WTC11 (cell line): ENCODE data around the gene ZNF107. TPM values are rescaled to one million over a fixed set of nuclear protein-coding genes. Genes with fewer than 3 reads are reported as not detected.

Source experiments
- ATAC-seq: fragments of 200-7000 bp; cut with Tn5 transposase; 2 replicates; pipeline ENCODE4 v1.10.0; 2021; ENCODE audit warnings: mild to moderate bottlenecking, moderate library complexity
- CTCF ChIA-PET: fragments of 300-600 bp; sonication (Branson Sonifier 250); formaldehyde crosslinking; loops from one replicate; lab custom pipeline; 2021; ENCODE audit warnings: antibody characterized with exemption; lab: Charles Lee
- POLR2A ChIA-PET: fragments of 350-600 bp; sonication (Branson Sonifier 250); formaldehyde crosslinking; loops from one replicate; lab custom pipeline; 2021; ENCODE audit warnings: antibody characterized with exemption; lab: Charles Lee
- DNase-seq: peaks from one replicate; pipeline ENCODE4 v3.0.0; 2021; ENCODE audit warnings: low spot score
- H3K27ac Mint-ChIP-seq: 2 replicates; pipeline ENCODE4 v1.8.0; 2021; ENCODE audit warnings: mixed read lengths
- H3K27me3 Mint-ChIP-seq: 2 replicates; pipeline ENCODE4 v1.8.0; 2021; ENCODE audit warnings: low read depth, mild to moderate bottlenecking, moderate library complexity, mixed read lengths
- H3K36me3 Mint-ChIP-seq: 2 replicates; pipeline ENCODE4 v1.8.0; 2021; ENCODE audit warnings: mixed read lengths
- H3K4me1 Mint-ChIP-seq: 2 replicates; pipeline ENCODE4 v1.8.0; 2022; ENCODE audit warnings: mixed read lengths
- H3K4me3 Mint-ChIP-seq: 2 replicates; pipeline ENCODE4 v1.8.0; 2021; ENCODE audit warnings: mild to moderate bottlenecking, moderate library complexity, mixed read lengths
- H3K9me3 Mint-ChIP-seq: 2 replicates; pipeline ENCODE4 v1.8.0; 2021; ENCODE audit warnings: mixed read lengths
- ELF4 ChIP-seq: sonication (generic); formaldehyde crosslinking; IDR thresholded peaks from 2 replicates; pipeline ENCODE4 v1.8.1; 2022; ENCODE audit warnings: low read depth, mild to moderate bottlenecking, moderate library complexity, missing genetic modification reagents
- ESRRA ChIP-seq: sonication (generic); formaldehyde crosslinking; IDR thresholded peaks from 2 replicates; pipeline ENCODE4 v1.8.1; 2022; ENCODE audit warnings: mild to moderate bottlenecking, missing genetic modification reagents, borderline replicate concordance
- GTF2I ChIP-seq: fragments of 250-450 bp; sonication (Bioruptor Pico); conservative IDR thresholded peaks from 2 replicates; pipeline ENCODE4 v1.4.0; 2021; ENCODE audit warnings: mild to moderate bottlenecking
- IRF2 ChIP-seq: sonication (generic); formaldehyde crosslinking; IDR thresholded peaks from 2 replicates; pipeline ENCODE4 v1.8.0; 2022; ENCODE audit warnings: low read depth, missing genetic modification reagents, borderline replicate concordance
- JAZF1 ChIP-seq: fragments of 250-450 bp; sonication (Bioruptor Pico); IDR thresholded peaks from 2 replicates; pipeline ENCODE4 v1.9.0; 2021; ENCODE audit warnings: moderate library complexity, mild to moderate bottlenecking, inconsistent platforms
- MAX ChIP-seq: sonication (generic); formaldehyde crosslinking; IDR thresholded peaks from 2 replicates; pipeline ENCODE4 v1.8.0; 2022; ENCODE audit warnings: mild to moderate bottlenecking, missing genetic modification reagents
- NR2C2 ChIP-seq: sonication (generic); formaldehyde crosslinking; IDR thresholded peaks from 2 replicates; pipeline ENCODE4 v1.8.0; 2022; ENCODE audit warnings: mild to moderate bottlenecking, missing genetic modification reagents
- SMAD3 ChIP-seq: sonication (generic); formaldehyde crosslinking; IDR thresholded peaks from 2 replicates; pipeline ENCODE4 v1.8.0; 2022; ENCODE audit warnings: missing genetic modification reagents, mild to moderate bottlenecking, borderline replicate concordance
- STAT6 ChIP-seq: sonication (generic); formaldehyde crosslinking; conservative IDR thresholded peaks from 2 replicates; pipeline ENCODE4 v1.8.1; 2023; ENCODE audit warnings: mild to moderate bottlenecking, low read depth, missing genetic modification reagents, moderate library complexity
- TEAD1 ChIP-seq: sonication (generic); formaldehyde crosslinking; IDR thresholded peaks from 2 replicates; pipeline ENCODE4 v1.8.0; 2022; ENCODE audit warnings: mild to moderate bottlenecking, missing genetic modification reagents
- ZBTB43 ChIP-seq: sonication (generic); formaldehyde crosslinking; IDR thresholded peaks from 2 replicates; pipeline ENCODE4 v1.8.1; 2023; ENCODE audit warnings: mild to moderate bottlenecking, missing genetic modification reagents
- ZNF263 ChIP-seq: sonication (generic); formaldehyde crosslinking; IDR thresholded peaks from 2 replicates; pipeline ENCODE4 v1.8.1; 2022; ENCODE audit warnings: low read depth, mild to moderate bottlenecking, moderate library complexity, missing genetic modification reagents
- ZNF281 ChIP-seq: sonication (generic); formaldehyde crosslinking; IDR thresholded peaks from 2 replicates; pipeline ENCODE4 v1.8.0; 2023; ENCODE audit warnings: mild to moderate bottlenecking, missing genetic modification reagents
- ZNF512 ChIP-seq: sonication (generic); formaldehyde crosslinking; IDR thresholded peaks from 2 replicates; pipeline ENCODE4 v1.8.1; 2022; ENCODE audit warnings: missing genetic modification reagents, borderline replicate concordance
- ZNF532 ChIP-seq: fragments of 250-450 bp; sonication (Bioruptor Pico); IDR thresholded peaks from 2 replicates; pipeline ENCODE4 v1.9.0; 2021; ENCODE audit warnings: mild to moderate bottlenecking, borderline replicate concordance
- total RNA-seq: library from RNA; stranded (reverse); gene quantifications from 3 replicates; pipeline ENCODE4 v1.2.3, GENCODE V29; 2021
- TF ChIP-seq, protein P1 (sequence below): sonication (generic); formaldehyde crosslinking; IDR thresholded peaks from 2 replicates; pipeline ENCODE4 v1.8.1; 2023; ENCODE audit warnings: mild to moderate bottlenecking, missing genetic modification reagents, borderline replicate concordance
- TF ChIP-seq, protein P2 (sequence below): fragments of 250-450 bp; sonication (Bioruptor Pico); IDR thresholded peaks from 2 replicates; pipeline ENCODE4 v1.9.0; 2021; ENCODE audit warnings: moderate library complexity, mild to moderate bottlenecking, inconsistent platforms, borderline replicate concordance
- TF ChIP-seq, protein P3 (sequence below): sonication (generic); formaldehyde crosslinking; conservative IDR thresholded peaks from 2 replicates; pipeline ENCODE4 v1.8.1; 2022; ENCODE audit warnings: mild to moderate bottlenecking, missing genetic modification reagents

Gene ZNF107
- total RNA-seq, 1 experiment from 2014 or later, result 14.7 TPM

DNA sequence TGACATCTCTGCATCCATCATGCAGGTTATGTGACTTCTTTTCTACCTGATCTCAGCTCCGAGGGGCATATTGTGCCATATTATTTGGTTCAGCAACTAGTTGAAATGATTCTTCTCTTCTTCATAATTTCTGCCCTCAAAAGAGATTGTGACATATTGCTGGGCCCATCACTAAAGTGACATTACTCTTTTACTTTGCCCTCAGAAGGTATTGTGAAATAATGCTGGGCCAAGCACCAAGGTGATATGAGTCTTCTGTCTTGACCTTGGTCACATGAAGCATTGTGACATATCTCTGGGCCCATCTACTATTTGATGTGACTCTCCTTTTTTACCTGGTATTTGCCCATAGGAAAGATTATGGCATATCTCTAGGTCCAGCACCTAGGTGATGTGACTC is 33.9 kb upstream of the ZNF107 start:
- CTCF ChIA-PET, result no interaction called here
- no peak for DNase-seq
- TF ChIP-seq ZNF532 (CRISPR knock-in tag) (no peak), ELF4 (no peak), ESRRA (no peak), SMAD3 (CRISPR knock-in tag) (no peak), ZBTB43 (CRISPR knock-in tag) (no peak), JAZF1 (CRISPR knock-in tag) (no peak), IRF2 (CRISPR knock-in tag) (no peak), STAT6 (CRISPR knock-in tag) (no peak), NR2C2 (CRISPR knock-in tag) (no peak), MAX (CRISPR knock-in tag) (no peak), GTF2I (no peak), ZNF512 (no peak), ZNF281 (CRISPR knock-in tag) (no peak), TEAD1 (CRISPR knock-in tag) (no peak), ZNF263 (CRISPR knock-in tag) (no peak)
- TF ChIP-seq, protein P1, sequence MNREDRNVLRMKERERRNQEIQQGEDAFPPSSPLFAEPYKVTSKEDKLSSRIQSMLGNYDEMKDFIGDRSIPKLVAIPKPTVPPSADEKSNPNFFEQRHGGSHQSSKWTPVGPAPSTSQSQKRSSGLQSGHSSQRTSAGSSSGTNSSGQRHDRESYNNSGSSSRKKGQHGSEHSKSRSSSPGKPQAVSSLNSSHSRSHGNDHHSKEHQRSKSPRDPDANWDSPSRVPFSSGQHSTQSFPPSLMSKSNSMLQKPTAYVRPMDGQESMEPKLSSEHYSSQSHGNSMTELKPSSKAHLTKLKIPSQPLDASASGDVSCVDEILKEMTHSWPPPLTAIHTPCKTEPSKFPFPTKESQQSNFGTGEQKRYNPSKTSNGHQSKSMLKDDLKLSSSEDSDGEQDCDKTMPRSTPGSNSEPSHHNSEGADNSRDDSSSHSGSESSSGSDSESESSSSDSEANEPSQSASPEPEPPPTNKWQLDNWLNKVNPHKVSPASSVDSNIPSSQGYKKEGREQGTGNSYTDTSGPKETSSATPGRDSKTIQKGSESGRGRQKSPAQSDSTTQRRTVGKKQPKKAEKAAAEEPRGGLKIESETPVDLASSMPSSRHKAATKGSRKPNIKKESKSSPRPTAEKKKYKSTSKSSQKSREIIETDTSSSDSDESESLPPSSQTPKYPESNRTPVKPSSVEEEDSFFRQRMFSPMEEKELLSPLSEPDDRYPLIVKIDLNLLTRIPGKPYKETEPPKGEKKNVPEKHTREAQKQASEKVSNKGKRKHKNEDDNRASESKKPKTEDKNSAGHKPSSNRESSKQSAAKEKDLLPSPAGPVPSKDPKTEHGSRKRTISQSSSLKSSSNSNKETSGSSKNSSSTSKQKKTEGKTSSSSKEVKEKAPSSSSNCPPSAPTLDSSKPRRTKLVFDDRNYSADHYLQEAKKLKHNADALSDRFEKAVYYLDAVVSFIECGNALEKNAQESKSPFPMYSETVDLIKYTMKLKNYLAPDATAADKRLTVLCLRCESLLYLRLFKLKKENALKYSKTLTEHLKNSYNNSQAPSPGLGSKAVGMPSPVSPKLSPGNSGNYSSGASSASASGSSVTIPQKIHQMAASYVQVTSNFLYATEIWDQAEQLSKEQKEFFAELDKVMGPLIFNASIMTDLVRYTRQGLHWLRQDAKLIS (CRISPR knock-in tag), result no peak
- TF ChIP-seq, protein P2, sequence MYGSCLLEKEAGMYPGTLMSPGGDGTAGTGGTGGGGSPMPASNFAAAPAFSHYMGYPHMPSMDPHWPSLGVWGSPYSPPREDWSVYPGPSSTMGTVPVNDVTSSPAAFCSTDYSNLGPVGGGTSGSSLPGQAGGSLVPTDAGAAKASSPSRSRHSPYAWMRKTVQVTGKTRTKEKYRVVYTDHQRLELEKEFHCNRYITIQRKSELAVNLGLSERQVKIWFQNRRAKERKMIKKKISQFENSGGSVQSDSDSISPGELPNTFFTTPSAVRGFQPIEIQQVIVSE (CRISPR knock-in tag), result no peak
- TF ChIP-seq, protein P3, sequence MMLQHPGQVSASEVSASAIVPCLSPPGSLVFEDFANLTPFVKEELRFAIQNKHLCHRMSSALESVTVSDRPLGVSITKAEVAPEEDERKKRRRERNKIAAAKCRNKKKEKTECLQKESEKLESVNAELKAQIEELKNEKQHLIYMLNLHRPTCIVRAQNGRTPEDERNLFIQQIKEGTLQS (CRISPR knock-in tag), result no peak

More for the DNA sequence above, 33.9 kb upstream of the ZNF107 start:
- peaks cover 18% of the 10 kb centered on the region for H3K9me3 Mint-ChIP-seq
- H3K4me3 Mint-ChIP-seq, result no peak overlapping the region
- H3K27me3 Mint-ChIP-seq, result peaks cover 11% of the 10 kb centered on the region
- no peak overlapping the region for H3K27ac Mint-ChIP-seq
- ATAC-seq, result no peak
- POLR2A ChIA-PET, result no interaction called here
- H3K36me3 Mint-ChIP-seq, result peaks cover 44% of the 10 kb centered on the region
- no peaks in the 10 kb centered on the region for H3K4me1 Mint-ChIP-seq
